GM12878 (cell line): ENCODE data around the gene A3GALT2. TPM values are rescaled to one million over a fixed set of nuclear protein-coding genes. Genes with fewer than 3 reads are reported as not detected.

Source experiments
- BMI1 ChIP-seq: fragments of 450-650 bp; IDR thresholded peaks from 2 replicates; pipeline ENCODE4 v1.6.1; 2016; ENCODE audit warnings: mild to moderate bottlenecking, moderate library complexity, borderline replicate concordance
- KDM1A ChIP-seq: fragments of 200-600 bp; sonication (generic); IDR thresholded peaks from 2 replicates; pipeline ENCODE4 v1.6.1; 2016; ENCODE audit warnings: borderline replicate concordance
- LARP7 ChIP-seq: fragments of 450-650 bp; IDR thresholded peaks from 2 replicates; pipeline ENCODE4 v1.6.1; 2017; ENCODE audit warnings: mild to moderate bottlenecking
- NFXL1 ChIP-seq: fragments of 450-650 bp; IDR thresholded peaks from 2 replicates; pipeline ENCODE4 v1.6.1; 2017; ENCODE audit warnings: antibody characterized with exemption, mild to moderate bottlenecking, borderline replicate concordance
- RAD21 ChIP-seq: IDR thresholded peaks from 2 replicates; pipeline ENCODE4 v1.6.1; 2011; ENCODE audit warnings: mild to moderate bottlenecking, low read depth, low read length, moderate library complexity; ENCODE audit not compliant: insufficient read depth
- ZNF384 ChIP-seq: IDR thresholded peaks from 2 replicates; pipeline ENCODE4 v1.6.1; 2012; ENCODE audit warnings: low read depth, mild to moderate bottlenecking, low read length, improper control_type of control experiment, borderline replicate concordance
- polyA plus RNA-seq, 11 experiments: library from polyadenylated mRNA; depleted of rRNA in 4 of 11; unstranded in 6 of 11; stranded (reverse) in 5 of 11; fragments of >200 nt; fragmentation: Nextera tagmentation in 4 of 11; fragmentation: Illumina TruSeq in 1 of 11; extraction: Ambion mirVana in 4 of 11; extraction: Trizol in 1 of 11; gene quantifications; 1 replicate in 1 of 11; 2 replicates in 10 of 11; pipeline versions ENCODE4 v1.2.1 to v1.2.3, GENCODE V29; 2011 to 2016; ENCODE audit warnings: inconsistent platforms in 2 of 11, missing spikeins in 2 of 11, low read depth in 1 of 11
- total RNA-seq, 4 experiments: library from RNA; depleted of rRNA in 3 of 4; stranded (reverse); fragments of >200 nt in 3 of 4; fragmentation: Illumina TruSeq in 1 of 4; extraction: Trizol in 1 of 4; gene quantifications; 2 replicates each; pipeline versions ENCODE4 v1.2.1 to v1.2.3, GENCODE V29; 2013 to 2021
- TF ChIP-seq, protein P1 (sequence below): IDR thresholded peaks from 2 replicates; pipeline ENCODE4 v1.6.1; 2011; ENCODE audit warnings: borderline replicate concordance, low read depth, mild to moderate bottlenecking, moderate library complexity, low read length; ENCODE audit not compliant: insufficient read depth, poor library complexity, severe bottlenecking
- TF ChIP-seq, protein P2 (sequence below): IDR thresholded peaks from 2 replicates; pipeline ENCODE4 v1.6.1; 2012; ENCODE audit warnings: low read depth, low read length, improper control_type of control experiment
- TF ChIP-seq, protein P3 (sequence below), 3 experiments: IDR thresholded peaks in 2 of 3; conservative IDR thresholded peaks in 1 of 3; 2 replicates each; pipeline ENCODE4 v1.5.1; 2011; ENCODE audit warnings: low read depth in 3 of 3, low read length in 3 of 3, mild to moderate bottlenecking in 3 of 3, control low read depth in 2 of 3, moderate library complexity in 2 of 3, inconsistent platforms in 1 of 3, mixed read lengths in 1 of 3; ENCODE audit not compliant: control insufficient read depth in 2 of 3, insufficient read depth in 1 of 3; ENCODE audit errors: extremely low read depth in 1 of 3

Gene A3GALT2
- total and polyA plus RNA-seq, 10 of the 15 experiments (the other 5 are each of a cell fraction or from before 2014, with no cell fraction given), result not detected

DNA sequence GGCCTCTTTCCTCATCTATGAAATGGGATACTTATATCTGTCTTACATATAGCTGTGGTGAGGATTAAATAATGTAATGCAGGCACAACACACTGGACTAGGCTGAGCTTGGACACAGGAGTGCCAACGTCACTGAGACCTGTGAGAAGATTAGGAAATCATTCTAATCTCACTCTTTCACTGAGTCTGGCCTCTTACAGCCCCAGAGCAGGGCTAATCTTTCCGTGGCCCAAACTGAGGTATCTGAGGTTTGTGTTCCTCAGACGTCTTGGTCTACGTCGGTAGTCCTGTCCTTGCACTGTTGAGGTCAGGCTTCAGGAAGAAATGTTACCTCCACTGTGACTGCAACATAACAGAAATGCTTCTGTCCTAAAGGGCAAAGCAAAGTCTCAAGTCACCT lies 22.6 kb upstream of the A3GALT2 start (continued):
- TF ChIP-seq, protein P1, sequence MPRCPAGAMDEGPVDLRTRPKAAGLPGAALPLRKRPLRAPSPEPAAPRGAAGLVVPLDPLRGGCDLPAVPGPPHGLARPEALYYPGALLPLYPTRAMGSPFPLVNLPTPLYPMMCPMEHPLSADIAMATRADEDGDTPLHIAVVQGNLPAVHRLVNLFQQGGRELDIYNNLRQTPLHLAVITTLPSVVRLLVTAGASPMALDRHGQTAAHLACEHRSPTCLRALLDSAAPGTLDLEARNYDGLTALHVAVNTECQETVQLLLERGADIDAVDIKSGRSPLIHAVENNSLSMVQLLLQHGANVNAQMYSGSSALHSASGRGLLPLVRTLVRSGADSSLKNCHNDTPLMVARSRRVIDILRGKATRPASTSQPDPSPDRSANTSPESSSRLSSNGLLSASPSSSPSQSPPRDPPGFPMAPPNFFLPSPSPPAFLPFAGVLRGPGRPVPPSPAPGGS, result no peak
- TF ChIP-seq, protein P2, sequence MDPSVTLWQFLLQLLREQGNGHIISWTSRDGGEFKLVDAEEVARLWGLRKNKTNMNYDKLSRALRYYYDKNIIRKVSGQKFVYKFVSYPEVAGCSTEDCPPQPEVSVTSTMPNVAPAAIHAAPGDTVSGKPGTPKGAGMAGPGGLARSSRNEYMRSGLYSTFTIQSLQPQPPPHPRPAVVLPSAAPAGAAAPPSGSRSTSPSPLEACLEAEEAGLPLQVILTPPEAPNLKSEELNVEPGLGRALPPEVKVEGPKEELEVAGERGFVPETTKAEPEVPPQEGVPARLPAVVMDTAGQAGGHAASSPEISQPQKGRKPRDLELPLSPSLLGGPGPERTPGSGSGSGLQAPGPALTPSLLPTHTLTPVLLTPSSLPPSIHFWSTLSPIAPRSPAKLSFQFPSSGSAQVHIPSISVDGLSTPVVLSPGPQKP, result no peak
- no peak for TF ChIP-seq NFXL1
- TF ChIP-seq KDM1A, result no peak
- TF ChIP-seq RAD21, result no peak
- TF ChIP-seq ZNF384, result no peak
- no peak for TF ChIP-seq BMI1
- TF ChIP-seq, protein P3, sequence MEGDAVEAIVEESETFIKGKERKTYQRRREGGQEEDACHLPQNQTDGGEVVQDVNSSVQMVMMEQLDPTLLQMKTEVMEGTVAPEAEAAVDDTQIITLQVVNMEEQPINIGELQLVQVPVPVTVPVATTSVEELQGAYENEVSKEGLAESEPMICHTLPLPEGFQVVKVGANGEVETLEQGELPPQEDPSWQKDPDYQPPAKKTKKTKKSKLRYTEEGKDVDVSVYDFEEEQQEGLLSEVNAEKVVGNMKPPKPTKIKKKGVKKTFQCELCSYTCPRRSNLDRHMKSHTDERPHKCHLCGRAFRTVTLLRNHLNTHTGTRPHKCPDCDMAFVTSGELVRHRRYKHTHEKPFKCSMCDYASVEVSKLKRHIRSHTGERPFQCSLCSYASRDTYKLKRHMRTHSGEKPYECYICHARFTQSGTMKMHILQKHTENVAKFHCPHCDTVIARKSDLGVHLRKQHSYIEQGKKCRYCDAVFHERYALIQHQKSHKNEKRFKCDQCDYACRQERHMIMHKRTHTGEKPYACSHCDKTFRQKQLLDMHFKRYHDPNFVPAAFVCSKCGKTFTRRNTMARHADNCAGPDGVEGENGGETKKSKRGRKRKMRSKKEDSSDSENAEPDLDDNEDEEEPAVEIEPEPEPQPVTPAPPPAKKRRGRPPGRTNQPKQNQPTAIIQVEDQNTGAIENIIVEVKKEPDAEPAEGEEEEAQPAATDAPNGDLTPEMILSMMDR (IDR thresholded peaks at IDR 0.05 in 2 of 3, conservative IDR thresholded peaks at IDR 0.05 in 1 of 3; ENCODE audit: control insufficient read depth in 2 of 3, extremely low read depth in 1 of 3, insufficient read depth in 1 of 3, low read depth in 3 of 3, low read length in 3 of 3), result no peak
- TF ChIP-seq LARP7, result no peak
